Breast epithelium (tissue), 3 donors: ENCODE measurements around the gene STAG1.
A peak's percentile ranks its signal among the peaks of the same experiment; 100 is the strongest.

ENCODE experiments used
- CTCF ChIP-seq, 3 donors: fragments of 450-650 bp; IDR thresholded peaks; one replicate each; pipeline ENCODE4 v1.5.1; 2016 to 2017; ENCODE audit warnings: antibody characterized with exemption in 3 of 3, mild to moderate bottlenecking in 3 of 3, moderate library complexity in 3 of 3
- POLR2A ChIP-seq: fragments of 450-650 bp; IDR thresholded peaks from one replicate; pipeline ENCODE4 v1.6.1; 2016; ENCODE audit warnings: antibody characterized with exemption, mild to moderate bottlenecking, moderate library complexity
- POLR2AphosphoS5 ChIP-seq, 3 donors: sonication (generic); formaldehyde crosslinking; IDR thresholded peaks; one replicate each; pipeline ENCODE4 v1.6.1; 2017; ENCODE audit warnings: antibody characterized with exemption in 3 of 3

GRCh38 chr3:136752172-136752421 is at the start of gene STAG1:
- TF ChIP-seq CTCF (IDR thresholded peaks at IDR 0.05) (peak in 2 of 3 donors; percentile 96 to 99), POLR2A (no peak), POLR2AphosphoS5 (IDR thresholded peaks at IDR 0.05) (peak; percentile 84 to 89 (median 87))
